ENCODE measurements around the gene OOEP.

DNA sequence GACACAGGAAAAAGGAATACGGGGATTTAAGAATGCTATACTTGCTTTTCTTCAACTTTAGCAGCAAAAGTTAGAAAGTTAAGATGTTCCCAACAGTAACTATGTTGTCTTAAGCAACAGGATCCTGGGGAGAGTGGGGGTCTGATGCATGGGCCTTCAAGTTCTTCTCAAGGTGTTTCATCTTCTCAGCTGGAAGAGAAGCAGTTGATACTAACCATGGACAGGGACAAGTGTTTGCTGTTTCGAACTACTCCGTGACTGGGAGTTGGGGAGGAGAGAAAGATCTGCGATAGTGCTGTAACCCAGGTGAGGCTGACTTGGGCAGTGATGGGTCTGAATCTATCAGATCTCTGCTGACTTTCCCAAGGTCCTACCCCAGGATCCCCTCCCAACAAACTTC lies 1.0 kb downstream of the OOEP start:
- TF ChIP-seq EZH2 (IDR thresholded peaks at IDR 0.05; ENCODE audit: borderline replicate concordance, insufficient read depth, low read depth, low read length, poor library complexity, severe bottlenecking) = no peak
- TF ChIP-seq, protein P1, sequence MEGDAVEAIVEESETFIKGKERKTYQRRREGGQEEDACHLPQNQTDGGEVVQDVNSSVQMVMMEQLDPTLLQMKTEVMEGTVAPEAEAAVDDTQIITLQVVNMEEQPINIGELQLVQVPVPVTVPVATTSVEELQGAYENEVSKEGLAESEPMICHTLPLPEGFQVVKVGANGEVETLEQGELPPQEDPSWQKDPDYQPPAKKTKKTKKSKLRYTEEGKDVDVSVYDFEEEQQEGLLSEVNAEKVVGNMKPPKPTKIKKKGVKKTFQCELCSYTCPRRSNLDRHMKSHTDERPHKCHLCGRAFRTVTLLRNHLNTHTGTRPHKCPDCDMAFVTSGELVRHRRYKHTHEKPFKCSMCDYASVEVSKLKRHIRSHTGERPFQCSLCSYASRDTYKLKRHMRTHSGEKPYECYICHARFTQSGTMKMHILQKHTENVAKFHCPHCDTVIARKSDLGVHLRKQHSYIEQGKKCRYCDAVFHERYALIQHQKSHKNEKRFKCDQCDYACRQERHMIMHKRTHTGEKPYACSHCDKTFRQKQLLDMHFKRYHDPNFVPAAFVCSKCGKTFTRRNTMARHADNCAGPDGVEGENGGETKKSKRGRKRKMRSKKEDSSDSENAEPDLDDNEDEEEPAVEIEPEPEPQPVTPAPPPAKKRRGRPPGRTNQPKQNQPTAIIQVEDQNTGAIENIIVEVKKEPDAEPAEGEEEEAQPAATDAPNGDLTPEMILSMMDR (IDR thresholded peaks at IDR 0.05) = no peak
